ENCODE results near the gene IL11RA. TPM values are rescaled to one million over a fixed set of nuclear protein-coding genes. Genes with fewer than 3 reads are reported as not detected.
A peak's percentile ranks its signal among the peaks of the same experiment; 100 is the strongest.

The IL11RA gene
- total and polyA plus RNA-seq, 9 of the 15 experiments (the other 6 are each of a cell fraction or from before 2014, with no cell fraction given), result 0.11 to 5.8 (median 2.8) TPM

DNA sequence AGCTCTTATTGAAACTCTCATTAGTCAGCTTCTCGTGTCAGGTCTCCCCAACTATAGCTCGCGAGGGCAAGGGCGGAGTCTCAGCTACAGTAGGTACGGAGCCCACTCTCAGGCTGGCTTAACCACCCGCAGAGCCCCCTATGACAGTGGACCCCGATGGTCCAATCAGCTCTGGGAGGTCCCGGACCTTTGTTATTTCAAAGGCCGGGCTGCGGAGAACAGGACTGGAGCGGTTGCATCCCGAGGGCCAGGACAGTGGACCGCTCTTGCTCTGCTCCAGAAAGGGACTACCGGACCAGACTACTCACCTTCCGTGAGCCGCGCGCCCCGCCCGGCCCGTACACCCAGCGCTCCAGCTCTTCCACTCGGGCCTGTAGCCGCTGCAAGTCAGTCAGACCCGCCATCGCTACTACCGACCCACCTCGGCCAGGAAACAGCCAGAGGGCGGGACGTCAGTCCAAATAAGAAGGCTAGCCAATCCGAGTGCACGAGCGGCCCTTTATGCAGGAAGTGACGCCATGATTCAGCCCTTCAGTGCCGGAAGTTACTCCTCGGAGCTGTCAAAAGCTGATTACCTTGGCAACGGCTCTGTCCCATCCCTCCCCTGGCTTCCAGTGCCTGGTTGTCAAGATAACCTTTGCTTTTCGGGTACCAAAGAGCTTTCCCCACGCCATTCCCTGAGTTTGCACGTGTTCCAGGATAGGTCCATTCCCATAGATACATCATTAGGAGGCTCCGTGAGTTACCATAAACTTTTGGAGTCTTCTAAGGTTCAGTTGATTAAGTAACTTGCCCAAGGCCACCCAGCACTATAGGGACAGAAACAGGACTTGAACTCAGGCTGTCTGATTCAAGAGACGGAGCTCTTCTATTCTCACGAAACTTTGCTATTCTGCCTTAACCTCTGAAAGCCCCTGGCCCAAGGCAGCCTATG is 31.7 kb upstream of the IL11RA start, which contains the start of gene DCTN3 (continued):
- TF ChIP-seq, protein P1, sequence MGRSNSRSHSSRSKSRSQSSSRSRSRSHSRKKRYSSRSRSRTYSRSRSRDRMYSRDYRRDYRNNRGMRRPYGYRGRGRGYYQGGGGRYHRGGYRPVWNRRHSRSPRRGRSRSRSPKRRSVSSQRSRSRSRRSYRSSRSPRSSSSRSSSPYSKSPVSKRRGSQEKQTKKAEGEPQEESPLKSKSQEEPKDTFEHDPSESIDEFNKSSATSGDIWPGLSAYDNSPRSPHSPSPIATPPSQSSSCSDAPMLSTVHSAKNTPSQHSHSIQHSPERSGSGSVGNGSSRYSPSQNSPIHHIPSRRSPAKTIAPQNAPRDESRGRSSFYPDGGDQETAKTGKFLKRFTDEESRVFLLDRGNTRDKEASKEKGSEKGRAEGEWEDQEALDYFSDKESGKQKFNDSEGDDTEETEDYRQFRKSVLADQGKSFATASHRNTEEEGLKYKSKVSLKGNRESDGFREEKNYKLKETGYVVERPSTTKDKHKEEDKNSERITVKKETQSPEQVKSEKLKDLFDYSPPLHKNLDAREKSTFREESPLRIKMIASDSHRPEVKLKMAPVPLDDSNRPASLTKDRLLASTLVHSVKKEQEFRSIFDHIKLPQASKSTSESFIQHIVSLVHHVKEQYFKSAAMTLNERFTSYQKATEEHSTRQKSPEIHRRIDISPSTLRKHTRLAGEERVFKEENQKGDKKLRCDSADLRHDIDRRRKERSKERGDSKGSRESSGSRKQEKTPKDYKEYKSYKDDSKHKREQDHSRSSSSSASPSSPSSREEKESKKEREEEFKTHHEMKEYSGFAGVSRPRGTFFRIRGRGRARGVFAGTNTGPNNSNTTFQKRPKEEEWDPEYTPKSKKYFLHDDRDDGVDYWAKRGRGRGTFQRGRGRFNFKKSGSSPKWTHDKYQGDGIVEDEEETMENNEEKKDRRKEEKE (IDR thresholded peaks at IDR 0.05; ENCODE audit: borderline replicate concordance in 1 of 2, control insufficient read depth in 1 of 2, low read depth in 2 of 2, low read length in 1 of 2), result no peak
- TF ChIP-seq, protein P2, sequence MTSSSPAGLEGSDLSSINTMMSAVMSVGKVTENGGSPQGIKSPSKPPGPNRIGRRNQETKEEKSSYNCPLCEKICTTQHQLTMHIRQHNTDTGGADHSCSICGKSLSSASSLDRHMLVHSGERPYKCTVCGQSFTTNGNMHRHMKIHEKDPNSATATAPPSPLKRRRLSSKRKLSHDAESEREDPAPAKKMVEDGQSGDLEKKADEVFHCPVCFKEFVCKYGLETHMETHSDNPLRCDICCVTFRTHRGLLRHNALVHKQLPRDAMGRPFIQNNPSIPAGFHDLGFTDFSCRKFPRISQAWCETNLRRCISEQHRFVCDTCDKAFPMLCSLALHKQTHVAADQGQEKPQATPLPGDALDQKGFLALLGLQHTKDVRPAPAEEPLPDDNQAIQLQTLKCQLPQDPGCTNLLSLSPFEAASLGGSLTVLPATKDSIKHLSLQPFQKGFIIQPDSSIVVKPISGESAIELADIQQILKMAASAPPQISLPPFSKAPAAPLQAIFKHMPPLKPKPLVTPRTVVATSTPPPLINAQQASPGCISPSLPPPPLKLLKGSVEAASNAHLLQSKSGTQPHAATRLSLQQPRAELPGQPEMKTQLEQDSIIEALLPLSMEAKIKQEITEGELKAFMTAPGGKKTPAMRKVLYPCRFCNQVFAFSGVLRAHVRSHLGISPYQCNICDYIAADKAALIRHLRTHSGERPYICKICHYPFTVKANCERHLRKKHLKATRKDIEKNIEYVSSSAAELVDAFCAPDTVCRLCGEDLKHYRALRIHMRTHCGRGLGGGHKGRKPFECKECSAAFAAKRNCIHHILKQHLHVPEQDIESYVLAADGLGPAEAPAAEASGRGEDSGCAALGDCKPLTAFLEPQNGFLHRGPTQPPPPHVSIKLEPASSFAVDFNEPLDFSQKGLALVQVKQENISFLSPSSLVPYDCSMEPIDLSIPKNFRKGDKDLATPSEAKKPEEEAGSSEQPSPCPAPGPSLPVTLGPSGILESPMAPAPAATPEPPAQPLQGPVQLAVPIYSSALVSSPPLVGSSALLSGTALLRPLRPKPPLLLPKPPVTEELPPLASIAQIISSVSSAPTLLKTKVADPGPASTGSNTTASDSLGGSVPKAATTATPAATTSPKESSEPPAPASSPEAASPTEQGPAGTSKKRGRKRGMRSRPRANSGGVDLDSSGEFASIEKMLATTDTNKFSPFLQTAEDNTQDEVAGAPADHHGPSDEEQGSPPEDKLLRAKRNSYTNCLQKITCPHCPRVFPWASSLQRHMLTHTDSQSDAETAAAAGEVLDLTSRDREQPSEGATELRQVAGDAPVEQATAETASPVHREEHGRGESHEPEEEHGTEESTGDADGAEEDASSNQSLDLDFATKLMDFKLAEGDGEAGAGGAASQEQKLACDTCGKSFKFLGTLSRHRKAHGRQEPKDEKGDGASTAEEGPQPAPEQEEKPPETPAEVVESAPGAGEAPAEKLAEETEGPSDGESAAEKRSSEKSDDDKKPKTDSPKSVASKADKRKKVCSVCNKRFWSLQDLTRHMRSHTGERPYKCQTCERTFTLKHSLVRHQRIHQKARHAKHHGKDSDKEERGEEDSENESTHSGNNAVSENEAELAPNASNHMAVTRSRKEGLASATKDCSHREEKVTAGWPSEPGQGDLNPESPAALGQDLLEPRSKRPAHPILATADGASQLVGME (CRISPR knock-in tag; IDR thresholded peaks at IDR 0.05), result no peak
- TF ChIP-seq ATF7 (IDR thresholded peaks at IDR 0.05) (peak; percentile 76; the same call in 1 of the 2 replicates), KDM5B (IDR thresholded peaks at IDR 0.05; ENCODE audit: insufficient replicate concordance, low read depth, low read length) (peak; percentile 65), ZNF766 (CRISPR knock-in tag; conservative IDR thresholded peaks at IDR 0.05) (no peak), ZNF507 (tag; conservative IDR thresholded peaks at IDR 0.05) (no peak), EP400 (IDR thresholded peaks at IDR 0.05) (peak; percentile 22; the same call in 1 of the 2 replicates), ELF2 (CRISPR knock-in tag; IDR thresholded peaks at IDR 0.05) (no peak), ETS2 (tag; IDR thresholded peaks at IDR 0.05; ENCODE audit: borderline replicate concordance, poor library complexity, severe bottlenecking) (no peak), CBX5 (IDR thresholded peaks at IDR 0.05; ENCODE audit: borderline replicate concordance, low read depth) (no peak)
- TF ChIP-seq, protein P3, sequence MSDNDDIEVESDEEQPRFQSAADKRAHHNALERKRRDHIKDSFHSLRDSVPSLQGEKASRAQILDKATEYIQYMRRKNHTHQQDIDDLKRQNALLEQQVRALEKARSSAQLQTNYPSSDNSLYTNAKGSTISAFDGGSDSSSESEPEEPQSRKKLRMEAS (CRISPR knock-in tag; IDR thresholded peaks at IDR 0.05), result peak; percentile 38; the same call in 1 of the 2 replicates
- TF ChIP-seq, protein P4, sequence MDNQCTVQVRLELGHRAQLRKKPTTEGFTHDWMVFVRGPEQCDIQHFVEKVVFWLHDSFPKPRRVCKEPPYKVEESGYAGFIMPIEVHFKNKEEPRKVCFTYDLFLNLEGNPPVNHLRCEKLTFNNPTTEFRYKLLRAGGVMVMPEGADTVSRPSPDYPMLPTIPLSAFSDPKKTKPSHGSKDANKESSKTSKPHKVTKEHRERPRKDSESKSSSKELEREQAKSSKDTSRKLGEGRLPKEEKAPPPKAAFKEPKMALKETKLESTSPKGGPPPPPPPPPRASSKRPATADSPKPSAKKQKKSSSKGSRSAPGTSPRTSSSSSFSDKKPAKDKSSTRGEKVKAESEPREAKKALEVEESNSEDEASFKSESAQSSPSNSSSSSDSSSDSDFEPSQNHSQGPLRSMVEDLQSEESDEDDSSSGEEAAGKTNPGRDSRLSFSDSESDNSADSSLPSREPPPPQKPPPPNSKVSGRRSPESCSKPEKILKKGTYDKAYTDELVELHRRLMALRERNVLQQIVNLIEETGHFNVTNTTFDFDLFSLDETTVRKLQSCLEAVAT (IDR thresholded peaks at IDR 0.05), result no peak
- TF ChIP-seq, protein P5, sequence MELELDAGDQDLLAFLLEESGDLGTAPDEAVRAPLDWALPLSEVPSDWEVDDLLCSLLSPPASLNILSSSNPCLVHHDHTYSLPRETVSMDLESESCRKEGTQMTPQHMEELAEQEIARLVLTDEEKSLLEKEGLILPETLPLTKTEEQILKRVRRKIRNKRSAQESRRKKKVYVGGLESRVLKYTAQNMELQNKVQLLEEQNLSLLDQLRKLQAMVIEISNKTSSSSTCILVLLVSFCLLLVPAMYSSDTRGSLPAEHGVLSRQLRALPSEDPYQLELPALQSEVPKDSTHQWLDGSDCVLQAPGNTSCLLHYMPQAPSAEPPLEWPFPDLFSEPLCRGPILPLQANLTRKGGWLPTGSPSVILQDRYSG (tag; conservative IDR thresholded peaks at IDR 0.05; ENCODE audit: low read depth), result no peak
